ENCODE results near the gene KCNJ13. TPM values are rescaled to one million over a fixed set of nuclear protein-coding genes. Genes with fewer than 3 reads are reported as not detected.

The KCNJ13 gene
- total and polyA plus RNA-seq, 4 donors, result 0.08 to 0.79 TPM; not detected in 2

- Histone ChIP-seq H3K27me3 (ENCODE audit: control insufficient read depth in 4 of 4, insufficient read depth in 4 of 4, low read length in 3 of 4) (no peaks in the 10 kb centered on the region), H3K9ac (ENCODE audit: low read depth in 1 of 2, low read length in 2 of 2) (no peak overlapping the region), H3K9me3 (ENCODE audit: control insufficient read depth in 4 of 4, low read length in 3 of 4) (no peaks in the 10 kb centered on the region), H3K4me1 (ENCODE audit: control insufficient read depth in 4 of 4, insufficient read depth in 4 of 4, low read length in 3 of 4) (no peaks in the 10 kb centered on the region), H3K36me3 (ENCODE audit: control insufficient read depth in 4 of 4, insufficient read depth in 3 of 4, low read depth in 1 of 4, low read length in 3 of 4) (peaks cover 0 to 12% (median 1%) of the 10 kb centered on the region in 4 donors), H3K4me3 (ENCODE audit: low read depth in 1 of 3, low read length in 3 of 3) (no peak overlapping the region), H3K27ac (ENCODE audit: low read depth in 1 of 2, low read length in 2 of 2) (no peak overlapping the region)
- DNase-seq (ENCODE audit: low spot score), result no peak
- 89% methylated on average over 3 of the region's 3 CpGs for WGBS
- no peak for TF ChIP-seq CTCF (IDR thresholded peaks at IDR 0.05; ENCODE audit: low read depth, low read length, missing input control)
Observed at GRCh38 chr2:232779465-232779864, 3.1 kb upstream of the KCNJ13 start.

- 97% methylated on average over 5 of the region's 5 CpGs for WGBS
- TF ChIP-seq RXRA (IDR thresholded peaks at IDR 0.05) (no peak), ZBTB33 (IDR thresholded peaks at IDR 0.05) (no peak), SP1 (IDR thresholded peaks at IDR 0.05) (no peak), MAX (IDR thresholded peaks at IDR 0.05) (no peak), REST (IDR thresholded peaks at IDR 0.05) (no peak), FOXA1 (IDR thresholded peaks at IDR 0.05) (no peak), YY1 (IDR thresholded peaks at IDR 0.05) (no peak), FOXA2 (IDR thresholded peaks at IDR 0.05) (no peak), ATF3 (IDR thresholded peaks at IDR 0.05) (no peak), EGR1 (IDR thresholded peaks at IDR 0.05; ENCODE audit: low read depth in 2 of 2) (no peak), JUND (IDR thresholded peaks at IDR 0.05) (no peak)
- Histone ChIP-seq H3K27ac (ENCODE audit: low read depth in 1 of 2, low read length in 2 of 2) (no peak overlapping the region), H3K9ac (ENCODE audit: low read depth in 1 of 2, low read length in 2 of 2) (no peak overlapping the region), H3K4me1 (ENCODE audit: control insufficient read depth in 4 of 4, insufficient read depth in 4 of 4, low read length in 3 of 4) (no peaks in the 10 kb centered on the region), H3K27me3 (ENCODE audit: control insufficient read depth in 4 of 4, insufficient read depth in 4 of 4, low read length in 3 of 4) (no peaks in the 10 kb centered on the region), H3K36me3 (ENCODE audit: control insufficient read depth in 4 of 4, insufficient read depth in 3 of 4, low read depth in 1 of 4, low read length in 3 of 4) (peaks cover 0 to 15% (median 1%) of the 10 kb centered on the region in 4 donors), H3K9me3 (ENCODE audit: control insufficient read depth in 4 of 4, low read length in 3 of 4) (no peaks in the 10 kb centered on the region), H3K4me3 (ENCODE audit: low read depth in 1 of 3, low read length in 3 of 3) (no peak overlapping the region)
- DNase-seq (ENCODE audit: low spot score), result no peak
Observed at GRCh38 chr2:232777276-232777675, 911 bp upstream of the KCNJ13 start.
